GM12872 (cell line): ENCODE data around the gene ZNRF3.

Experiments
- TF ChIP-seq, protein P1 (sequence below): IDR thresholded peaks from 3 replicates; pipeline ENCODE4 v1.5.1; 2011; ENCODE audit warnings: low read depth, mild to moderate bottlenecking, low read length, moderate library complexity; ENCODE audit not compliant: insufficient read depth

Gene ZNRF3

GRCh38 chr22:28855355-28856094 is 27.8 kb upstream of the ZNRF3 start:
- TF ChIP-seq, protein P1, sequence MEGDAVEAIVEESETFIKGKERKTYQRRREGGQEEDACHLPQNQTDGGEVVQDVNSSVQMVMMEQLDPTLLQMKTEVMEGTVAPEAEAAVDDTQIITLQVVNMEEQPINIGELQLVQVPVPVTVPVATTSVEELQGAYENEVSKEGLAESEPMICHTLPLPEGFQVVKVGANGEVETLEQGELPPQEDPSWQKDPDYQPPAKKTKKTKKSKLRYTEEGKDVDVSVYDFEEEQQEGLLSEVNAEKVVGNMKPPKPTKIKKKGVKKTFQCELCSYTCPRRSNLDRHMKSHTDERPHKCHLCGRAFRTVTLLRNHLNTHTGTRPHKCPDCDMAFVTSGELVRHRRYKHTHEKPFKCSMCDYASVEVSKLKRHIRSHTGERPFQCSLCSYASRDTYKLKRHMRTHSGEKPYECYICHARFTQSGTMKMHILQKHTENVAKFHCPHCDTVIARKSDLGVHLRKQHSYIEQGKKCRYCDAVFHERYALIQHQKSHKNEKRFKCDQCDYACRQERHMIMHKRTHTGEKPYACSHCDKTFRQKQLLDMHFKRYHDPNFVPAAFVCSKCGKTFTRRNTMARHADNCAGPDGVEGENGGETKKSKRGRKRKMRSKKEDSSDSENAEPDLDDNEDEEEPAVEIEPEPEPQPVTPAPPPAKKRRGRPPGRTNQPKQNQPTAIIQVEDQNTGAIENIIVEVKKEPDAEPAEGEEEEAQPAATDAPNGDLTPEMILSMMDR: peak; percentile 90

DNA sequence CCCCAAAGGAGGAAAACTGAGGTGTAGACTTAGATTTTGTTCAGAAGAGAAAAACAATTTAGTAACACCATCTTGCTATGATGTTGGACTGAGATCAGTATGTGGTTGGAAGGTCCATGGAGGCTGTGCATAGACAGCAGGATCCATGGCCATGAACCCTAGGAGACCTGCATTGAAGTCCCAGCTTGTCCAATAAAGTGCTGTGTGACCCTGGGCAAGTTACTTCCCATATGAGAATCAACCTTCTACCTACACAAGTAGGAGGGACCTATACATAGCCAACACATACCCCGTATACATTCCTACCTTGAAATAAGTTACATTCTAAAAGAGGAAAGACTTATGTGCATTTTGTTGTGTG is 27.3 kb upstream of the ZNRF3 start:
- TF ChIP-seq, protein P1: no peak

DNA sequence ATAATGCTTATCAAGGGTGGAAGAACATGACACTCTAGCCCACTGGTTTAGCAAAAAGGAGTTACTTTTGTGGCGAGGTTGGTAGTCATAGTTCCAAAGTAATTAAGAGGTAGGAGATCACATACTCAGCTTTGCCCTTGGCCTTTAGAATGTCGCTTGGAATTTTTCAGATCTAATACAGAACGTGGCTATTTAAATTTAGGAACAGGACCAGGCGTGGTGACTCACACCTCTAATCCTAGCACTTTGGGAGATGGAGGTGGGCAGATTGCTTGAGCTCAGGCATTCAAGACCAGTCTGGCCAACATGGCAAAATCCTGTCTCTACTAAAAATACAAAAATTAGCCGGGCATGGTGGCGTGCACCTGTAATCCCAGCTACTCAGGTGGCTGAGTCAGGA is 26.1 kb upstream of the ZNRF3 start:
- TF ChIP-seq, protein P1: no peak

DNA sequence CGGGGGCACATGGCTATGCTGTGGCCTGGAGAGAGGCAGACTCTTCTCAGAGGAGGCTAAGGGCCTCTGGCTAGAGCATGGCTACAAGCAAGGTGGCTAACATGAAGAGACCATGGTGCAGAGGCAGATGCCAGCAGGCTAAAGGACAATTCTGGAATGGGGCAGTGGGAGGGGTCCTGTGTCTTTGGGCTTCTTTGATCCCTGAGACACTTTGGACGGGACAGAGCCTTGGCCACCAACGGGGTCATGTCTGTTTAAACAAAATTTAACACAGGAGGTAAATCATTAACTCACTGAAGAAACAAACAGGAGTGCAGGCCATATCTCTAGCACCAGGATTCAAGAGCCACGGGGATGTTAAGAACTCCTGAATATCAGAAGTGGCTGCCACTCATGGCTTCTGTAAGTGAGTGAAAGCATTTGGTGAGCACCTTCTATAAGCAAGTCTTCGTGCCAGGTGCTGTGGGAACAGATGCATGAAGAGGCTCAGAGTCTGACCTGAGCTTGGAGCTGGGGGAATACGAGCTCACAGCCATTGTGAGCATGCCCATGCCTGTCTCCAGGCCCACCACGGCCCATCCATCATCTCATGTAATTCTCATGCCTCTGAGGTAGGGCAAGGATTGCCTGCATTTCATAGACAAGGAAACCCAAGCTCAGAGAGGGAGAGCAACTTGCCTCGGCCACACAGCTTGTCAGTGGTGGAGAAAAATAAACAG is 18.3 kb upstream of the ZNRF3 start:
- TF ChIP-seq, protein P1: no peak

DNA sequence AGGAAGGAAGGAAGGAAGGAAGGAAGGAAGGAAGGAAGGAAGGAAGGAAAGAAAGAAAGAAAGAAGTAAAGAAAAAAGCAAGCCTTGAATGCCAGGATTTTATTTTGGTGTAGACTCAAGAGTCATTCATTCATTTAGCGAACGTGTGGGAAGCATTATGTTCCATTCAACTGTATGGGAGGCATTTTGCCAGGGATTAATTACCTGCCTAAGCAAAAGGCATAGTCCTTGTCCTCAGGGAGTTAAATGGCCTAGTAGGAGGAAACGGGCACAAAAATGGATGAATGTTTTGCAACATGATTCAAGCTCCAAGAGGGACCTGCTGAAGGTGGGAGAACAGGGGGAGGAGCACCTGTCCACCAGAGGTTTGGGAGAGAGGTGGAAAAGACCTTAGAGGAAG is 16.2 kb upstream of the ZNRF3 start:
- TF ChIP-seq, protein P1: no peak

DNA sequence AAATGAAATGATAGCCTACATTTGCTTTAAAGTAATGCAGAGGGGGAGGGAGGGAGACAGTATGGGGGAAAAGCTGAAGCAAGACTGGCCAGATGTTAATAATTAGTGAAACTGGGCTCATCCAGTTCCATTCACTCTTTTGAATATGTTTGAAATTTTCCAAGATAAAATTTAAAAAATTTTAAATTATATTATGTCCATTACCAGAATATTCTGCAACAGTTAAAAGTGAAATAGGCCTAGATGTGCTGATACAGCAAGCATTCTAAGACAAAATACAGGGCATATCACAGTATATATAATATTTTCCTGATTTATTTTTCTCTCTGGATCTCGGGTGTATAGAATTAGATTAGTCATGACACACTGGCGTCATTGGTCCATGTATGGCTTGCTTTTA is 13.6 kb upstream of the ZNRF3 start:
- TF ChIP-seq, protein P1: no peak

GRCh38 chr22:28873183-28873963 is 10.0 kb upstream of the ZNRF3 start:
- TF ChIP-seq, protein P1: no peak
